ENCODE data around the gene YJEFN3. TPM values are rescaled to one million over a fixed set of nuclear protein-coding genes. Genes with fewer than 3 reads are reported as not detected.

Gene YJEFN3
- polyA plus RNA-seq, 1 experiment = 1.2 TPM

DNA sequence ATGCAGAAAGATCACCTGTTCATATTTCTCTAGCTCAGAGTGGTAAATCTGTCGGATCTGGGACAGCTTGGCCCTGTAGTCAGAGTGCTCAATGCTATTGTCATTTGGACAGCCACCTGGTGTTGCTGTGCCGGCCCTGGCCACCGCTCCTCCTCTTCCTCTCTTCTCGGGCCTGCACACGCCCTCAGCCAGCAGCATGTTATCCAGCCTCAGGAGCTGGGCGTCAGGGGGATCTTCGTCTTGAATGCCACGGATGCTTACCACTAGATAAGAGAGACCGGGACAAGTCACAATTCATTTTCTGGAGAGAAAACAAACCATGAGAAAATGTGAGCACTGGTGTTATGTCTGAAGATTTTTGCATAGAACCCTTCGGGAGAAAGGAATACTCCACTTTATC is 41.9 kb downstream of the YJEFN3 start:
- CTCF ChIA-PET = interaction anchor here (6.7 kb wide), 1 partner anchor 17 kb away, joined by 46 read pairs; no protein-coding TSS in a partner anchor
- Histone ChIP-seq H3K27ac (ENCODE audit: low read depth, low read length) (no peak overlapping the region), H3K9me3 (ENCODE audit: control insufficient read depth, insufficient read depth, low read length) (peaks cover 4% of the 10 kb centered on the region), H3K4me3 (ENCODE audit: low read depth, low read length) (no peak overlapping the region), H3K27me3 (ENCODE audit: control insufficient read depth, insufficient read depth, low read length) (no peaks in the 10 kb centered on the region)
- TF ChIP-seq, protein P1, sequence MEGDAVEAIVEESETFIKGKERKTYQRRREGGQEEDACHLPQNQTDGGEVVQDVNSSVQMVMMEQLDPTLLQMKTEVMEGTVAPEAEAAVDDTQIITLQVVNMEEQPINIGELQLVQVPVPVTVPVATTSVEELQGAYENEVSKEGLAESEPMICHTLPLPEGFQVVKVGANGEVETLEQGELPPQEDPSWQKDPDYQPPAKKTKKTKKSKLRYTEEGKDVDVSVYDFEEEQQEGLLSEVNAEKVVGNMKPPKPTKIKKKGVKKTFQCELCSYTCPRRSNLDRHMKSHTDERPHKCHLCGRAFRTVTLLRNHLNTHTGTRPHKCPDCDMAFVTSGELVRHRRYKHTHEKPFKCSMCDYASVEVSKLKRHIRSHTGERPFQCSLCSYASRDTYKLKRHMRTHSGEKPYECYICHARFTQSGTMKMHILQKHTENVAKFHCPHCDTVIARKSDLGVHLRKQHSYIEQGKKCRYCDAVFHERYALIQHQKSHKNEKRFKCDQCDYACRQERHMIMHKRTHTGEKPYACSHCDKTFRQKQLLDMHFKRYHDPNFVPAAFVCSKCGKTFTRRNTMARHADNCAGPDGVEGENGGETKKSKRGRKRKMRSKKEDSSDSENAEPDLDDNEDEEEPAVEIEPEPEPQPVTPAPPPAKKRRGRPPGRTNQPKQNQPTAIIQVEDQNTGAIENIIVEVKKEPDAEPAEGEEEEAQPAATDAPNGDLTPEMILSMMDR (IDR thresholded peaks at IDR 0.05; ENCODE audit: low read depth, low read length) = no peak
- no peak for DNase-seq (ENCODE audit: low read depth, low spot score)
- POLR2A ChIA-PET = no interaction called here

DNA sequence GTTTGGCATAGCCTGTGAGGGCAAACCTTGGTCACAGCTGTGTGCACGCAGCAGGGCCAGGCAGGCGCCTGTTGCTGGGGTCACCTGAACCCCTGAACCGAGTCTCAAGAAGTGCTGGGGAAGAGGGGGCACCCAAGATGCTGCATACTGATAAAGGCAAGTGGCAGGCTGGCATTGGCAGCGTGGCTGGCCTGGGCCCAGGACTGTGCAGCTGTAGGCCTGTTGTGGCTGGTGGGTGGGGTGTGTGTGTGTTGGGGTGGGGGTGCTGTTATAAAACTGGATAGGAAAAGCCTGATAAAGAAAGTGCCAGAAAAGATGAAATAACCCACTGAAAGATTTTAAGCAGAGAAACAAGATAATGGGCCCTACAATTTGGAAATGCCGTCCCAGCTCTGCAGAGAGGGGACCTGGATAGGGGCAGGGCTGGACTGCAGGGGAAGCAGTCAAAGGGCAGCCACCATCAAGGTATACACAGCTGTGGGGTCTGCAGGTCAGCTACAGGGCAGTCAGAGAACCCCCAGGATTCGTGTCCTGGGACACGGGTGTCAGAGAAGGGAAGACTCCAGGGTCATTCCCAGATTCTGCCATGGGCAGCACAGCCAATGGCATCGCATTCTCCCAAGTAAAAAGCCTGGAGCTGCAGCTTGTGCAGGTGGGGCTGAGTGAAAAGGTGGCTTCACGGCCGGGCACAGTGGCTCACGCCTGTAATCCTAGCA is 42.5 kb downstream of the YJEFN3 start:
- Histone ChIP-seq H3K4me3 (ENCODE audit: low read depth, low read length) (no peak overlapping the region), H3K27ac (ENCODE audit: low read depth, low read length) (no peak overlapping the region), H3K9me3 (ENCODE audit: control insufficient read depth, insufficient read depth, low read length) (peaks cover 4% of the 10 kb centered on the region), H3K27me3 (ENCODE audit: control insufficient read depth, insufficient read depth, low read length) (no peaks in the 10 kb centered on the region)
- no peak for DNase-seq (ENCODE audit: low read depth, low spot score)
- CTCF ChIA-PET = interaction anchor here (6.7 kb wide), 1 partner anchor 17 kb away, joined by 46 read pairs; no protein-coding TSS in a partner anchor
- TF ChIP-seq, protein P1 (IDR thresholded peaks at IDR 0.05; ENCODE audit: low read depth, low read length) = no peak
- POLR2A ChIA-PET = no interaction called here

DNA sequence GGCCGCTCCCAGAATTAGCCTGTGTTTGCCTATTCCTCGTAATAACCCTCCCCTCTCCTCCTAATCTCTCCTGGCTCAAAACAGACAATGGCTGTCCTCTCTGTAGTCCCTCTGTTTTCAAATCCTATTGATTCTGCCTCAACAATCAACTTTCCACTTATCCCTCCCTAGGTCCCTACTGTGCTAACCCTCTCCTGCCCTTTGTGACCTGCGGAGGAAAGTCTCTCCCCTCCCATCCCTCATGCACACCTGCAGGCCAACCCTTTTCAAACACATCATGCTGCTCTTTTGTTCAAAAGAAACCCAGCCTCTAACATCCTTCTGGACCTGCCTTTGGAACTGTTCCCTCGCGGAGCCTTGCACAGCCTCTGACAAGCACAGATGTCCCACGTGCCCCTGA is 46.7 kb downstream of the YJEFN3 start:
- POLR2A ChIA-PET = no interaction called here
- H3K27me3 ChIP-seq (ENCODE audit: control insufficient read depth, insufficient read depth, low read length) = no peaks in the 10 kb centered on the region

DNA sequence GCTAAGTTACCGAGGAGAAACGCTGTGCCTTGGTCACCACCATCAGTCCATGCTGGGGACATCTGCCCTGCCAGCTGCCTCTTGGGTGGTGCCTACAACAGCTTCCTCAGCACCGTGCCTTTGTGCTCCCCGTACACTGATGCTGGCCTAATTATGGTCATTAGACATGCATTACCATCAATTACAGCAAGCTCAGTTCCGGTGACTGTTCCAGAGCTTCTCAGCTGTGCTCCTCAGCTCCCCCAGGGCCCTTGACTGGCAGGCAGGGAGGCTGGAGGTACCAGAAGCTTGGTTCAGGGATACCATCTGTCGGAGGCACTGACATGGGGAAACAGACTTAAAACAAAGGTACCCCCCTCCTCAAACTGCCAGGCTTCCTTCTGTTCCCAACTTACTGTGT is 49.5 kb downstream of the YJEFN3 start:
- CTCF ChIA-PET = interaction anchor here (1.0 to 1.4 kb wide), 2 partner anchors 24 to 66 kb away, joined by 4 to 7 read pairs; no protein-coding TSS in a partner anchor
- POLR2A ChIA-PET = interaction anchor here (0.7 kb wide), 1 partner anchor 27 kb away, joined by 5 read pairs; no protein-coding TSS in a partner anchor
- H3K9me3 ChIP-seq (ENCODE audit: control insufficient read depth, insufficient read depth, low read length) = no peaks in the 10 kb centered on the region
- H3K27ac ChIP-seq (ENCODE audit: low read depth, low read length) = no peak overlapping the region
- TF ChIP-seq, protein P1 (IDR thresholded peaks at IDR 0.05; ENCODE audit: low read depth, low read length) = no peak
- DNase-seq (ENCODE audit: low read depth, low spot score) = no peak
- no peak overlapping the region for H3K4me3 ChIP-seq (ENCODE audit: low read depth, low read length)
- no peaks in the 10 kb centered on the region for H3K27me3 ChIP-seq (ENCODE audit: control insufficient read depth, insufficient read depth, low read length)

More for the DNA sequence above, 46.7 kb downstream of the YJEFN3 start:
- TF ChIP-seq, protein P1 (IDR thresholded peaks at IDR 0.05; ENCODE audit: low read depth, low read length) = no peak
- CTCF ChIA-PET = no interaction called here
- no peak overlapping the region for H3K27ac ChIP-seq (ENCODE audit: low read depth, low read length)
- H3K9me3 ChIP-seq (ENCODE audit: control insufficient read depth, insufficient read depth, low read length) = no peaks in the 10 kb centered on the region
- no peak overlapping the region for H3K4me3 ChIP-seq (ENCODE audit: low read depth, low read length)
- no peak for DNase-seq (ENCODE audit: low read depth, low spot score)

DNA sequence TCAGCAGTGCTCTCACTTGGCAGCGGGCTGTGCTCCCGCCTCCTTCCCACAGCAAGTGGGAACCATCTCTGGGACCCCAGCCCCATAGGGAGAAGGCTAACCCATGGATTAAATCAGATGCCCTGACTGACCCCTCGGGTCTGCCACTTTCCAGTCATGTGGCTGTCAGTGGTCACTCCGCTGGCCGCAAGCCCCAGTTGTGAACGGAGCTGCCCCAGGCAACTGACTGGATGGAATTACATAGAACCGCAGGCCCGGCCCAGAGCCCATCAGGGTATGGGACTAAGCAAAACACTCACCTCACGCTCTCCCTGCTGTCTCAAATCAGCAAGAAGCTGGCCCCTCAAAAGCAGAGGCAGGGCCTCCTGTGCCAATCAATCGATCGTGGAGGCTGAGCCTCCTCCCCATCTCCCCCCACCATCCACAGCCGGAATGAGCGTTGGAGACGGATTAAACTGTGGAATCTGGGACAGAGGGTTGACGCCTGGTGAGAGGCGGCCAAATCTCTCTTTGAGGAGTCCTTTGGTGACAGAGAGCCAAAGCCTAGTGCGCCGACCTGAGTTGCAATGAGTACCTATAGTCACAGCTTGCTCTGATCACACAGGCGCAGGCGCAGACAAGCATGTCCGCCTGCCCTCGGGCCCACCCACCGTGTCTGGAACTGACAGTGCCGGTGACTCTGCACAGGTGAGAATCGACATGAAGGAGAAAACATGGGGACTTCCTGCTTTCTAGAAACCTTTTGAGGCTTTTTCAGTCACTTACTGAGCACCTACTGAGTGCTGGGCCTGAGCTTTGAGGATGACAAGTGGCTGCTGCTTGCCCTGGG is 51.0 kb downstream of the YJEFN3 start:
- no peak overlapping the region for H3K4me3 ChIP-seq (ENCODE audit: low read depth, low read length)
- no peak overlapping the region for H3K27ac ChIP-seq (ENCODE audit: low read depth, low read length)
- ChIA-PET CTCF (no interaction called here), POLR2A (no interaction called here)
- H3K27me3 ChIP-seq (ENCODE audit: control insufficient read depth, insufficient read depth, low read length) = no peaks in the 10 kb centered on the region
- no peaks in the 10 kb centered on the region for H3K9me3 ChIP-seq (ENCODE audit: control insufficient read depth, insufficient read depth, low read length)
- TF ChIP-seq, protein P1 (IDR thresholded peaks at IDR 0.05; ENCODE audit: low read depth, low read length) = no peak
- no peak for DNase-seq (ENCODE audit: low read depth, low spot score)

Data from AG04450 (cell line).